GM23338 (cell line): ENCODE measurements around the gene TPST2. TPM values are rescaled to one million over a fixed set of nuclear protein-coding genes. Genes with fewer than 3 reads are reported as not detected.

ENCODE experiments used
- ATAC-seq: fragments of 200-7000 bp; cut with Tn5 transposase; 3 replicates; pipeline ENCODE4 v1.9.1; 2020
- DNase-seq: peaks from one replicate; pipeline ENCODE4 v3.0.0-alpha.2; 2015; ENCODE audit warnings: low spot score
- H2AFZ ChIP-seq: fragments of 200-600 bp; sonication (generic); 2 replicates; pipeline ENCODE4 v1.8.0; 2016; ENCODE audit warnings: antibody characterized with exemption, mild to moderate bottlenecking, moderate library complexity
- H3F3A ChIP-seq: fragments of 200-600 bp; sonication (generic); replicated peaks from 2 replicates; pipeline ENCODE4 v1.8.0; 2017; ENCODE audit warnings: antibody characterized with exemption, mixed run types, low read depth
- H3K27ac ChIP-seq: fragments of 200-600 bp; sonication (generic); 2 replicates; pipeline ENCODE4 v1.6.1; 2016; ENCODE audit warnings: low read depth
- H3K27me3 ChIP-seq: fragments of 200-600 bp; sonication (generic); 2 replicates; pipeline ENCODE4 v1.8.0; 2016; ENCODE audit warnings: mild to moderate bottlenecking, mixed run types, moderate library complexity; ENCODE audit not compliant: insufficient read depth
- H3K36me3 ChIP-seq: fragments of 200-600 bp; sonication (generic); 2 replicates; pipeline ENCODE4 v1.8.0; 2016; ENCODE audit warnings: mild to moderate bottlenecking; ENCODE audit not compliant: insufficient read depth
- H3K4me1 ChIP-seq: fragments of 200-600 bp; sonication (generic); 2 replicates; pipeline ENCODE4 v1.8.0; 2016; ENCODE audit warnings: mild to moderate bottlenecking, moderate library complexity; ENCODE audit not compliant: insufficient read depth
- H3K4me2 ChIP-seq: fragments of 200-600 bp; sonication (generic); 2 replicates; pipeline ENCODE4 v1.7.1; 2017; ENCODE audit warnings: mixed run types
- H3K4me3 ChIP-seq: fragments of 200-600 bp; sonication (generic); 2 replicates; pipeline ENCODE4 v1.6.1; 2016; ENCODE audit warnings: mixed run types
- H3K79me2 ChIP-seq: fragments of 200-600 bp; sonication (generic); replicated peaks from 2 replicates; pipeline ENCODE4 v1.8.0; 2017; ENCODE audit warnings: mild to moderate bottlenecking; ENCODE audit not compliant: insufficient read depth
- H3K9me2 ChIP-seq: fragments of 200-600 bp; sonication (generic); 2 replicates; pipeline ENCODE4 v1.8.0; 2017; ENCODE audit not compliant: insufficient read depth
- H4K20me1 ChIP-seq: fragments of 200-600 bp; sonication (generic); replicated peaks from 2 replicates; pipeline ENCODE4 v1.8.0; 2017; ENCODE audit warnings: mild to moderate bottlenecking; ENCODE audit not compliant: insufficient read depth
- H3K27ac Mint-ChIP-seq: 2 replicates; pipeline ENCODE4 v1.8.0; 2020; ENCODE audit warnings: inconsistent platforms, mild to moderate bottlenecking, moderate library complexity, mixed read lengths
- H3K27me3 Mint-ChIP-seq: 3 replicates; pipeline ENCODE4 v1.8.0; 2022; ENCODE audit warnings: low read depth, mild to moderate bottlenecking, moderate library complexity, mixed read lengths, inconsistent platforms; ENCODE audit not compliant: insufficient read depth, poor library complexity
- H3K36me3 Mint-ChIP-seq: 3 replicates; pipeline ENCODE4 v1.8.0; 2021; ENCODE audit warnings: low read depth, mild to moderate bottlenecking, inconsistent platforms, moderate library complexity, mixed read lengths
- H3K4me1 Mint-ChIP-seq: 3 replicates; pipeline ENCODE4 v1.8.0; 2020; ENCODE audit warnings: mild to moderate bottlenecking, inconsistent platforms, mixed read lengths
- H3K4me3 Mint-ChIP-seq: 3 replicates; pipeline ENCODE4 v1.8.0; 2021; ENCODE audit warnings: moderate library complexity, mild to moderate bottlenecking, inconsistent platforms, mixed read lengths
- H3K9me3 Mint-ChIP-seq: 3 replicates; pipeline ENCODE4 v1.8.0; 2020; ENCODE audit warnings: moderate library complexity, mild to moderate bottlenecking, inconsistent platforms, mixed read lengths
- CREB1 ChIP-seq: fragments of 250-450 bp; sonication (Bioruptor Pico); IDR thresholded peaks from 2 replicates; pipeline ENCODE4 v1.5.0; 2020; ENCODE audit warnings: low read depth, mild to moderate bottlenecking, moderate library complexity
- CTCF ChIP-seq, 2 experiments: fragments of 200-600 bp in 1 of 2; sonication (generic) in 1 of 2; conservative IDR thresholded peaks; 2 replicates each; pipeline versions ENCODE4 v1.5.1 to v1.6.1; 2016 to 2017; ENCODE audit warnings: antibody characterized with exemption in 2 of 2, low read depth in 2 of 2, mild to moderate bottlenecking in 2 of 2, moderate library complexity in 1 of 2
- ETS1 ChIP-seq: IDR thresholded peaks from 2 replicates; pipeline ENCODE4 v1.6.1; 2016; ENCODE audit warnings: antibody characterized with exemption
- EZH2 ChIP-seq: fragments of 200-600 bp; sonication (generic); IDR thresholded peaks from one replicate; pipeline ENCODE4 v1.8.0; 2017; ENCODE audit warnings: antibody characterized with exemption, mild to moderate bottlenecking, low read depth; ENCODE audit not compliant: unreplicated experiment
- EZH2phosphoT487 ChIP-seq: fragments of 200-600 bp; sonication (generic); IDR thresholded peaks from one replicate; pipeline ENCODE4 v1.8.1; 2018; ENCODE audit warnings: antibody characterized with exemption; ENCODE audit not compliant: unreplicated experiment
- JUNB ChIP-seq: IDR thresholded peaks from one replicate; pipeline ENCODE4 v1.6.1; 2016; ENCODE audit warnings: antibody characterized with exemption; ENCODE audit not compliant: unreplicated experiment
- NANOG ChIP-seq: IDR thresholded peaks from 2 replicates; pipeline ENCODE4 v1.6.1; 2016; ENCODE audit warnings: antibody characterized with exemption, borderline replicate concordance
- POLR2AphosphoS5 ChIP-seq: IDR thresholded peaks from 2 replicates; pipeline ENCODE4 v1.6.1; 2016; ENCODE audit warnings: antibody characterized with exemption, low read depth
- REST ChIP-seq: IDR thresholded peaks from one replicate; pipeline ENCODE4 v1.6.1; 2018; ENCODE audit warnings: antibody characterized with exemption; ENCODE audit not compliant: unreplicated experiment
- STAT1 ChIP-seq: IDR thresholded peaks from one replicate; pipeline ENCODE4 v1.6.1; 2016; ENCODE audit warnings: antibody characterized with exemption; ENCODE audit not compliant: unreplicated experiment
- ZNF114 ChIP-seq: fragments of 250-450 bp; sonication (Bioruptor Pico); IDR thresholded peaks from 2 replicates; pipeline ENCODE4 v1.5.0; 2020; ENCODE audit warnings: mild to moderate bottlenecking, moderate library complexity
- ZNF331 ChIP-seq: fragments of 250-450 bp; sonication (Bioruptor Pico); IDR thresholded peaks from 2 replicates; pipeline ENCODE4 v1.5.0; 2020; ENCODE audit warnings: low read depth, mild to moderate bottlenecking, moderate library complexity
- ZNF462 ChIP-seq: fragments of 250-450 bp; sonication (Bioruptor Pico); IDR thresholded peaks from 2 replicates; pipeline ENCODE4 v1.5.0; 2020; ENCODE audit warnings: mild to moderate bottlenecking, moderate library complexity
- polyA plus RNA-seq: library from polyadenylated mRNA; unstranded; fragments of >200 nt; fragmentation: Nextera tagmentation; extraction: Ambion mirVana; gene quantifications from 2 replicates; pipeline ENCODE4 v1.2.1, GENCODE V29; 2016
- total RNA-seq: library from RNA; depleted of rRNA; stranded (reverse); fragments of >200 nt; shearing (Covaris generic); gene quantifications from 2 replicates; pipeline ENCODE4 v1.2.3, GENCODE V29; 2014

TPST2 gene
- total and polyA plus RNA-seq, 2 experiments from 2014 or later: 37.9 to 127 TPM

GRCh38 chr22:26536056-26536761, 53.7 kb downstream of the TPST2 start:
- Mint-ChIP-seq H3K9me3 (no peaks in the 10 kb centered on the region), H3K36me3 (peaks cover 65% of the 10 kb centered on the region), H3K4me3 (no peak overlapping the region), H3K4me1 (no peaks in the 10 kb centered on the region), H3K27ac (no peak overlapping the region), H3K27me3 (peaks cover 2% of the 10 kb centered on the region)
- Histone ChIP-seq H3K9me2 (no peaks in the 10 kb centered on the region), H3K79me2 (0 out of 2 replicates have a peak, but pooled peaks cover 2% of the 10 kb centered on the region), H3K4me1 (0 out of 2 replicates have a peak, but pooled peaks cover 3% of the 10 kb centered on the region), H3K4me2 (no peak overlapping the region), H2AFZ (no peak overlapping the region), H3K27me3 (no peaks in the 10 kb centered on the region), H4K20me1 (peaks cover 7% of the 10 kb centered on the region), H3F3A (peaks cover 17% of the 10 kb centered on the region; the same call in 1 of the 2 replicates), H3K27ac (no peak overlapping the region), H3K36me3 (peaks cover 46% of the 10 kb centered on the region), H3K4me3 (no peak overlapping the region)
- no peak for DNase-seq
- no peak for TF ChIP-seq JUNB
- TF ChIP-seq STAT1: no peak
- TF ChIP-seq NANOG: no peak
- no peak for TF ChIP-seq POLR2AphosphoS5
- TF ChIP-seq REST: no peak
- TF ChIP-seq CTCF (conservative IDR thresholded peaks at IDR 0.05; ENCODE audit: low read depth in 2 of 2): no peak
- no peak for TF ChIP-seq CREB1 (CRISPR knock-in tag)
- TF ChIP-seq ZNF114 (CRISPR knock-in tag): no peak
- no peak for TF ChIP-seq ZNF331 (CRISPR knock-in tag)
- TF ChIP-seq ETS1: no peak
- TF ChIP-seq EZH2: no peak
- no peak for TF ChIP-seq ZNF462 (CRISPR knock-in tag)
- TF ChIP-seq EZH2phosphoT487: no peak
- no peak for ATAC-seq
